ENCODE measurements around the gene MAP3K7. TPM values are rescaled to one million over a fixed set of nuclear protein-coding genes. Genes with fewer than 3 reads are reported as not detected.

MAP3K7 gene
- total RNA-seq, 1 experiment from 2014 or later = 32.6 TPM

GRCh38 chr6:90583836-90584481, 2.9 kb downstream of the MAP3K7 start:
- Mint-ChIP-seq H3K27ac (ENCODE audit: low read depth, unreplicated experiment) (no peak overlapping the region), H3K4me1 (ENCODE audit: insufficient read depth, unreplicated experiment) (peaks cover 25% of the 10 kb centered on the region), H3K9me3 (ENCODE audit: unreplicated experiment) (no peaks in the 10 kb centered on the region), H3K36me3 (ENCODE audit: insufficient read depth, unreplicated experiment) (no peaks in the 10 kb centered on the region), H3K4me3 (ENCODE audit: unreplicated experiment) (peak overlapping the region; percentile 92), H3K27me3 (ENCODE audit: insufficient read depth, unreplicated experiment) (peaks cover 5% of the 10 kb centered on the region)
- TF ChIP-seq CTCF (IDR thresholded peaks at IDR 0.05; ENCODE audit: unreplicated experiment) = no peak
- no peak for DNase-seq (ENCODE audit: unreplicated experiment)
- CTCF ChIA-PET = interaction anchor here (1.1 kb wide), 1 partner anchor 636 kb away, joined by 3 read pairs; no protein-coding TSS in a partner anchor
- no TSS peak for BruUV-seq (replicated peaks)
- intact Hi-C loops (cut with micrococcal nuclease) = no loop called here
- POLR2A ChIA-PET = no interaction called here

GRCh38 chr6:90583179-90583835, 3.6 kb downstream of the MAP3K7 start:
- H3K4me1 Mint-ChIP-seq (ENCODE audit: insufficient read depth, unreplicated experiment) = peaks cover 25% of the 10 kb centered on the region
- CTCF ChIA-PET = no interaction called here
- H3K4me3 Mint-ChIP-seq (ENCODE audit: unreplicated experiment) = peak overlapping the region; percentile 36

GRCh38 chr6:90581146-90581545, 5.7 kb downstream of the MAP3K7 start:
- Mint-ChIP-seq H3K27me3 (ENCODE audit: insufficient read depth, unreplicated experiment) (no peaks in the 10 kb centered on the region), H3K9me3 (ENCODE audit: unreplicated experiment) (no peaks in the 10 kb centered on the region), H3K4me3 (ENCODE audit: unreplicated experiment) (no peak overlapping the region), H3K27ac (ENCODE audit: low read depth, unreplicated experiment) (no peak overlapping the region), H3K4me1 (ENCODE audit: insufficient read depth, unreplicated experiment) (peaks cover 18% of the 10 kb centered on the region), H3K36me3 (ENCODE audit: insufficient read depth, unreplicated experiment) (no peaks in the 10 kb centered on the region)
- DNase-seq (ENCODE audit: unreplicated experiment) = no peak
- no peak for TF ChIP-seq CTCF (IDR thresholded peaks at IDR 0.05; ENCODE audit: unreplicated experiment)
- ChIA-PET POLR2A (interaction anchor here (0.8 kb wide), 1 partner anchor 102 kb away, joined by 3 read pairs; no protein-coding TSS in a partner anchor), CTCF (interaction anchor here (0.7 kb wide), 1 partner anchor 264 kb away, joined by 3 read pairs; no protein-coding TSS in a partner anchor)
- intact Hi-C loops (cut with micrococcal nuclease) = no loop called here
- BruUV-seq (replicated peaks) = no TSS peak

More at GRCh38 chr6:90583179-90583835, 3.6 kb downstream of the MAP3K7 start:
- intact Hi-C loops (cut with micrococcal nuclease) = no loop called here
- BruUV-seq (replicated peaks) = no TSS peak
- H3K36me3 Mint-ChIP-seq (ENCODE audit: insufficient read depth, unreplicated experiment) = no peaks in the 10 kb centered on the region
- POLR2A ChIA-PET = no interaction called here
- no peak overlapping the region for H3K27ac Mint-ChIP-seq (ENCODE audit: low read depth, unreplicated experiment)
- no peaks in the 10 kb centered on the region for H3K9me3 Mint-ChIP-seq (ENCODE audit: unreplicated experiment)
- DNase-seq (ENCODE audit: unreplicated experiment) = no peak
- no peak for TF ChIP-seq CTCF (IDR thresholded peaks at IDR 0.05; ENCODE audit: unreplicated experiment)
- H3K27me3 Mint-ChIP-seq (ENCODE audit: insufficient read depth, unreplicated experiment) = no peaks in the 10 kb centered on the region

GRCh38 chr6:90578894-90579549, 7.8 kb downstream of the MAP3K7 start:
- POLR2A ChIA-PET = interaction anchor here (0.6 kb wide), 1 partner anchor 19 kb away, joined by 3 read pairs; no protein-coding TSS in a partner anchor
- Mint-ChIP-seq H3K27me3 (ENCODE audit: insufficient read depth, unreplicated experiment) (no peaks in the 10 kb centered on the region), H3K4me3 (ENCODE audit: unreplicated experiment) (no peak overlapping the region), H3K9me3 (ENCODE audit: unreplicated experiment) (no peaks in the 10 kb centered on the region), H3K36me3 (ENCODE audit: insufficient read depth, unreplicated experiment) (no peaks in the 10 kb centered on the region), H3K27ac (ENCODE audit: low read depth, unreplicated experiment) (no peak overlapping the region), H3K4me1 (ENCODE audit: insufficient read depth, unreplicated experiment) (peaks cover 12% of the 10 kb centered on the region)
- no peak for DNase-seq (ENCODE audit: unreplicated experiment)
- intact Hi-C loops (cut with micrococcal nuclease) = no loop called here
- TF ChIP-seq CTCF (IDR thresholded peaks at IDR 0.05; ENCODE audit: unreplicated experiment) = no peak
- CTCF ChIA-PET = interaction anchor here (0.6 to 0.7 kb wide), 2 partner anchors 9 to 70 kb away, joined by 3 read pairs; no protein-coding TSS in a partner anchor
- BruUV-seq (replicated peaks) = no TSS peak

Measured in MCF 10A (cell line).